Left renal pelvis (tissue), 4 donors: ENCODE results near the gene FBN1. TPM values are rescaled to one million over a fixed set of nuclear protein-coding genes. Genes with fewer than 3 reads are reported as not detected.

Experiments used
- DNase-seq, 4 donors: peaks; one replicate each; pipeline ENCODE4 v3.0.0-alpha.2; 2013; ENCODE audit warnings: low read depth in 4 of 4, low spot score in 3 of 4
- polyA plus RNA-seq, 4 donors: library from polyadenylated mRNA; unstranded; fragments of 120-200 nt; gene quantifications; one replicate each; pipeline ENCODE4 v1.2.1, GENCODE V29; 2013; ENCODE audit not compliant: insufficient read length in 4 of 4

The FBN1 gene
- polyA plus RNA-seq, 4 donors = 67.6 to 462 (median 133) TPM

DNA sequence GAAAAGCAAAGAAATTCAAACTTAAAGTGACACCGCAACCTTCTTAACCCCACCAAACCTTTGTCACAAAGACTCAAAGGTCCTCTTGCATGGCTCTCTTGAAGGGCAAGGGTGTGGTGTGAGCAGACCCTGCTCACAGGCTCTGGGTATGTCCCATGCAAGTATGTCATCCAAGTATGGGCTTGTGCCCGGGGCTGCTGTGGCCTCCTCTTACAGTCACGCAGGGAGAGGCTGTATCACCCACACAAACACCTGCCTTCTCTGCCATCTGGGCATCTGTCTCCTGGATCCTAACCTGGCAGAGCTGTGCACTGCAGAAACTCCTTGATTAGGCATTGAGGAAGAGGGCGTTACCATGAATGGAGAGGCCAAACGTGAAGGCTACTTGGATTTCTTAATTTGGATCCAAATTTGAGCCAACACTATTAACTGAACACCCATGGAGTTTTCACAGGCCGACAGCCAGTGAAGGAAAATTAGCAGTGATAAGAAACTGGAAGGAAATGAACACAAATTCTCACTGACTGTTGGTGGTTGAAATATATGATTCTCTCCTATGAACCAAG lies 167.6 kb downstream of the FBN1 start:
- no peak for DNase-seq

DNA sequence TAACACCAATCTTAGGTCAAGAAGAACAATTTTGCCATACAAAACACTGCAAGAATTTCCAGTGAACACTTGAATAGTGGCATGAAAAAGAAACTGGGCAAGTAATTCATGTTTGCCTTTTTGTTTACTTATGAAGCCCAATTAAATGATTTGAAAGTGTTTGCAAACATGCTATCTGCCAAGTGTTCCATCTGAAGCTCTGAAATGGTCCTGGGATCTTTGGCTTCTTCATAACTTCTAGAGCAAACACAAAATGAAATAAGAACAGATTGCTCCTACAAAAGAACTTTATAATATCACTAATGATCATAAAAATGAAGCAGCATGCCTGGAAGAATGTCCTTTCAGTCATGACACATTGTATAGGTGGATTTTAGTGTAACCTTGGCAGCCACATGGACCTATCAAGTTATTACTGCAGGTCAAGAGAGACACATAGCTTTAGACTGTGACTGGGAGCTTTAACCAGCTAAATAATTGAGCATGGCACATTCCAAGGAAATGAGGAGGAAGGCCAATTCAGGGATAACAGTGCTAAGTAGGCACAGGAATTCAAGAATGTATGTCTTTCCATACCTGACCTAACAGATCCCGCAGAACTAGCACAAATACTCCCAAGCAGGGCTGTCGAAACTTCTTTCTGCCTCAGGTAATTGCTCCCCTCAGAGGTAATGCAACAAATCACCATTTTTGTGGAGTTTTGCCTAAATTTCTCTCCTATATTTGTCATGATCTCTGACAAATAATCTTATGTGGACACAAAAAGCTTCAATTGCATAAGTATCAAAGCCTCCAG lies 169.7 kb downstream of the FBN1 start:
- no peak for DNase-seq

DNA sequence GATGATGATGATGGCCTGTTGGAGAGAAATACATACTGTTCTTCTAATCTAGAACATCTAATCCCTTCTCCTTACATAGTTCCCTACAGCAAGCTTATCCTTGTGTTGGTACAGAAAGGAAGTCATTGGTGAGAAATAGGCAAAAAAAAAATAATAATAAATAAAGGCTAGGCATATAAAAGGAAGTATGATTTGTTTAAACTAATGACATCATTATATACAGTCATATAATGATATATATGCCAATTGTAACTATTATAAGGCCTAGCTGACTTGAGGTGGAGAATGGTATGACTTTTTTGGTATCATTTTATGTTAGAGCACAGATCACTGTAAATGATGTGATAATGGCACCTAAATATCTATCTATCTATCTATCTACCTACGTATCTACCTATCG lies 171.8 kb downstream of the FBN1 start:
- no peak for DNase-seq

DNA sequence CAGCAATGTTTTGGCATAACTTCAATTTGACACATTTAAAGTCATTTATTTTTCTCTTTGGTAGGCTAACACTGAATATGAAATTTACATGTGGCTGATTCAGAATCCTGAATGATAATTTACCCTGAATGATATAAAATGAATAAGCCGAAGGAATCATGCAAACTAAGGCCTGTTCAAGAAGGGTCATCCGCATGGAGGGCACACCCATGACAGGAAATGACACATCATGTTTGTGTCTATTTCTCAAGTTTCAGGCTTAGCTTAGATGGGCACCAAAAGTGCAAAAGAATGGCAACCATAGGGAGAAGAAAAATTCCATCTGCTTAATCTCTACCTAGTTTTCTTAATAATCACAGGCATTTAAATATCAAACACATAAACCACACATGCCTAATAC lies 172.8 kb downstream of the FBN1 start:
- DNase-seq = no peak

DNA sequence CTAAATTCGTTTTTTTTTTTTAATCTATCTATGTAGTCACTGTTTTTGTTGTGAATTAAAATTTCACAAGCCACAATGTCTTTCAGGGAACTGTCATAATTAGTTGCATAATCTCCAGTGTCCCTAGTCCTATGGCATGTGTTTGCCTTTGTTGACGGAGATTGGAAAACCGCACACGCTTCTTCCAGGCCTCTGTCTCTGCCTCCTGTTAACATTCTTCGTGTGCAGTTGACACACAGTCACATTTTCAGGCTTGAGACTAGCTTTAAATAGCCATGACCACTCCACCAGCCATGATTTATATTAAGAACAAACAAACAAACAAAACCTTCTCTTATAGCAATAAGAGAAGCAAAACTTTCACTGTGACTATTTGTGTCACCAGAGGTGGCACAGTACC lies 174.4 kb downstream of the FBN1 start:
- no peak for DNase-seq

DNA sequence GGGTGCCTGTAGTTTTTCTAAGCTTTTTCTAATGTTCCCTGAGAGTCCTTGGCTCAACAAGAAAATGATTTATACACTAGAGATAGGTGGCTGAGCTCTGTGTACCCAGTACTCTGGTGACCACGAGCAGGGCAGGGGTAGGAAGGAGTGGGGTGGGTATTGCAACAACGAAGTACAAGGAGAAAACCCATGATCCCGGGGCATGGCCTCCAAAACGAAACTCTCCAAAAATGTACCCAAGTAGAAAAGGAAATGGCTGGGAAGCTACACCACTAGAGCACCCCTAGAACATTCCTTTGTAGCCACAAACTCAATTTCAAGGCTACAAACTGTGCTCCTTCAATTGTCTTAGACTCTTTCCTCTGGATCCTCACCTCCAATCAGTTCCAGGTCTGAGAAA lies 175.4 kb downstream of the FBN1 start:
- DNase-seq = no peak

DNA sequence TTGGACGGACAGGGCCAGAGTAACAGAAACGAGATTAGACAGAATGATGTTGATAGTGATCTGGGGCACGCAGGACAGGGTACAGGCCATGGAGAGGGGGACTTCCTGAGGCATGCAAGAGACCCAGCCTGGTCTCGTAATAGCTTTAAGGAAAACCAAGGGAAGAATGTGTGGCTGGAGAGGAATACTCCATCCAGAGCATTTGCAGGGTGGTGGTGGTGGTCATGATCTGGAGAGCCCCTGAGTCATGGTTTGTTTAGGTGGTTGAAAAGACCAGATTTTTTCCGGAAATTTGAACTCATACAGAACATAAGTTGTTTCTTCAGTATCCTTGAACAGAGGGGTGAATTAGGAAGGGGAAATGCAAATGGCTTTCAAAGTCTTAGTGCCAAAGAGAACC lies 175.8 kb downstream of the FBN1 start:
- no peak for DNase-seq

DNA sequence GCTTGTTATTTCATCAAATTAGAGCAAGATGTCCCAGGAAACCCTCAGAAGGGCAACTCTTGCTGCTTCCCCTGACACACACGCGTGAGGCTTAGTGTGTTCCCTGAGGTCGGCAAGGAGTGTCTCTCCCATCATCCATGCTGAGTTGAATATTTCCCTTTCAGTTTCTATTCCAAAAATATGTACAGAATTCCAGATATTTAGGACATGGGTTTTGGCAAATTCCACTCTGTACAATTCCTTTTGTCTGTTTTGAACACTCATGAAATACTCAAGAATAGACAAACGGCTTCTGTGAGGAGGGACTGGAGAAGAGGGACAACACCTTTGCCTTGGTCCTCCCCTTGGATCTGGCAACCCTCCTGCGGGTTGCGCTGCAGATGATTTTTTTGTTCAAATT lies 176.2 kb downstream of the FBN1 start:
- no peak for DNase-seq

DNA sequence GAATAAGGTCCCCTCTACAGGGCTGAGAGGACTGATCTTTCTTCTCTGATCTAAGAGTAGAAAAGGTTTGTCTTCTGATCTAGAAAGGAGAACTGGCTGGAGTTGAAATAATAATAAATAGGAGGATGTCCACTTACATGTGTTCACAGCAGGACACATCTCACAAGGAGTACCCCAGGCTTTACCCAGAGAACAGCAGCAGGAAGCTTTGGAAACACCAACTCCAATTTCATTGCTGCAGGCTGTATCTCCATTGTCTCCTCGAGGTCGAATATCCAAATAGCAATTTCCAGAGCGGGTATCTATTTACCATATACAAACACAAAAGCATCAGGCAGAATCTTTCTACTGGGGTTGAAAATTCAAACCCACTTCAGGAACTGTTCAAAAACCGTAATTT lies 177.7 kb downstream of the FBN1 start:
- no peak for DNase-seq

DNA sequence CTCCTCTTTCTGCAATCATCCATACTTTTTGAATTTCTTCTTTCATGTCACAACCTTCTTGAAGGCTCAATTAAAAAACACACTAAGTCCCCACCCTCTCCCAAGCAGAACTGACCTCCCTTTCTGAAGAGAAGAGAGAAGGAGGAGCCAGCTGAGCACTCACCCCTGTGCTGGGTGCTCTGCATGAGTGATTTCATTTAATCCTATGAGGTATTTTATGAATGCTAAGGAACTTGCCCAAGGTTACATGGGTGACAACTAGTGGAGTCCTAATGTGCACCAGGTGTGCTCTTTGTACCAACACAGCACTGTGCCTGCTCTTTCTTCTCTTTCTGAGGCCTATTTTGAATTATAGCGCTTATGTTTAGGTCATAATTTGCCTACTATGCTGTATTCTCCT lies 178.7 kb downstream of the FBN1 start:
- DNase-seq = no peak

DNA sequence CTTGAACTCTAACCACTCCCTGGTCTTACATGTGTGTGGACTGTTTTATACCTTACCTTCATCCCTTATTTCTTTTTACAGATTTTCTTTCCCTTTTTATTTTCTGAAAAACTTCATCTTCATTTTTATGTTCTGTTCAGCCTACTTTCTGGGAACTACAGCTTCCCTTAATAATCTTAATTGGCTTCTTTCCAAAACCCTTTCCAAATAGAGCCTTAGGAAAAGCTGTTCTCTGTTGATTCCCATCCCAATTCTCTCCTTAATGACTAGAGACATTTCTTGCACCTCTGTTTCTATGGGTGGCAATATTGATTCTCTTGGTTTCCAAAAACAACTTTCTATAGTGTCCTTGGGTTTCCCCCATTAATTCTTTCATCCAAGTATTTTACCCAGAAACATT lies 179.4 kb downstream of the FBN1 start:
- DNase-seq = no peak

DNA sequence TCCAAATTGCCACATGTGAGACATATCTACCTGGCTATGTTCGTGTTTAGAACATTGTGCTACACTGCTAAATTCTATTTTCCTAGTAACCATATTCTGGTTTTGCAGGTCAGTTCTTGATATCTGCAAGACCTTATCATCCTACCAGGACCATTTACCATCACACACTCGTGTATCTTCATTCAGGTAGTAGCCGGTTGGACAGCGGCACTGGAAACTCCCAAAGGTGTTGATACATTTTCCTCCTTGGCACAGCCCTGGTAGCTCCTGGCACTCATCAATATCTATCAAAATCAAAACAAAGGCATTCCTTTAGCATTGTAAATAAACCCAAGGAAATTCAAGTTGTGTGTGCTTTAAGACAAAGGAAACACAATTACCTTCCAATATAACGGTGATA lies 180.1 kb downstream of the FBN1 start:
- DNase-seq = no peak

DNA sequence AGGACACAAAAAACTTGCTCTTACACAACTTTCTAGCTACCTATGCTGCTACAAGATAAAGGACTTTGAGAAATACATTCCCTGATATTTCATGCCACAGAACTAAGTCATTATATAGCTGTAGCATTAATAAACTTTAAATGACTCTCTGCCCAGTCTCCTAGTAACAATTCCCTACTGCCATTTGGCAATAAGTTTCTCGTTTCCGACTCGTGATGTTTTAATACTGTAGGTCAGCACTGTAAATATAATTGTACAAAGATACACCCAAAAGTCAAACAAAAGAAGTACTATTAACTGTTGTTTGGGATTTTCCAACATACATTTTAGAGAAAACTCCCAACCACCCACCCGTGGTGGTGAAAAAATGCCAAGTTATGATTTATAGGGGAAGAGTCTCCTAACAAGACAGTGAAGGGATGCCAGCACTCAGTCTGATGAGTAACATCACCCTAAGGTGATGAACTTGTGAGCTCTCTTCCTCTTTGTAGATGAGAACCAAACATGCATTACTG lies 182.1 kb downstream of the FBN1 start:
- no peak for DNase-seq

DNA sequence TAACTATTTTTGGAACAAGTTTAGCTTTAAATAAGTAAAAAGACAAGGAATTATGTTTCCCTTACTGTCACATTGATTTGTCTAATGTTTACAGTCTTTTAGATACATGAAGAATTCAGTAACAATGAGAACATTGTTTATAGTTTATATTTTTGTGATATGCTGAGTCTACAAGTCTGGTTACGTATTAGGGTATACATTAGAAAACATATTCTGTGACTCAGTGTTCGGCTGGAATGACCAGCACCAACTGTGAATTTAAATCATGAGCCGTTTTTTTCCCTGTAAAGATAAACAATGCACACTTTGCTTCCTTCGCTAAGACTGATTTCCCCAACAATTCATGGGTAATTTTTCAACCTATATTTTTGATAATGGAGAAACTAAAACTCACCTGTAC lies 182.8 kb downstream of the FBN1 start:
- no peak for DNase-seq

DNA sequence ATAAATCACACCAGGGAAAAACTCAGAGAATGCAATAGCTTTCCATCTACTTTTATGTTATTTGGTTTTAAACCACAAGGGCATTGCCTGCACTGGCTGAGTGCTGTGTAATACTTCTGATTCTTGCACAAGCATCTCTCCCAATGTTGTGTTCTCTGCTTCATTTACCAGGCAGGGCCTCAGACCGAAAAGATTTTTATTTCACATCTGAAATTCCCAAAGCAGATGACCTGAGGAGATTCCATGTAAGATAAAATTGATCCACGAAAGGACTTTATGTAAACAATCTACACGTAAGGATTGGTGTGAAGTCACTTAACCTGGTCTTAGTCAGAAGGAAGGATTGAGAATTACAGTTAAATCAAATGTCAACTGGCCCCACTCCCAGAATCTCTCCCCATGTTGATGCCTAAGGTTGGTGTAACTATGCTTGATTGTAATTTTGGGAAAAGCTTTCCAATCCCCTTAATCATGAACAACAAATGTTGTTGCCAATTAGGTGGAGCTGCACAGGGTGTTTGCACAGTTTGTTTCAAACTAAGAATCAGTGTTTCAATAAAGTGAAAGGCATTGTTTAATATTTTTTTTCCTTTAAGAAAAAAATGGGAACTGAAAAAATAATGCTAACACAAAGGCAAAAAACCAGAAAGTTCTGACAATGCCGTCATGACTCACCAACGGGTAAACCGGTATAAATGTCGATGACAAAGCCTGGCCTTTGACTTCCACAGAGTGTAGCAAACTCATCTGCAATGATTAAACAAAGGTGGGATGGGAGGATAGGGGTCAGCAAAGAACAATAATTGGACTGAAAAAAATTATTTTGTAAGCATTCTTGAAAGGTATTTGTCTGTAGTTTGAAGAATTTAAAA lies 185.7 kb downstream of the FBN1 start:
- no peak for DNase-seq

DNA sequence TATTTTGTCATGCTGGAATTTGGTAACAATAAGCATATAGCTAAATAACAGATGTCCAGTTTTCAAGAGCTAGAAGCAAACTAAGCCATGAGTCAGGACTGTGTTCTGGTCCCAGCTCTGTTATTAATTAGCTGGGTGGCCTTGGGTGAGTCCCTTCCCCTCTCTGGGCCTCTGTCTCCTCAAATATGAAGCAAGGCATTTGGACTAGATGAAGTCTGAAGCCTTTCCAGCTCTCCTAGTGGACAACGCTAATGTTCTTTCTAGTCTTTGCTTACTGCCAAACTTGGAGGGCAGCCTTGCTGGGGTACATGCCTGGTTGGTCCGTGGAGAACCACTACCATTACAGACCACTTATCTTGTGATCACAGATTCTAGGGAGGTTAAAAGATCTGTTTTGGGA lies 186.6 kb downstream of the FBN1 start:
- no peak for DNase-seq

DNA sequence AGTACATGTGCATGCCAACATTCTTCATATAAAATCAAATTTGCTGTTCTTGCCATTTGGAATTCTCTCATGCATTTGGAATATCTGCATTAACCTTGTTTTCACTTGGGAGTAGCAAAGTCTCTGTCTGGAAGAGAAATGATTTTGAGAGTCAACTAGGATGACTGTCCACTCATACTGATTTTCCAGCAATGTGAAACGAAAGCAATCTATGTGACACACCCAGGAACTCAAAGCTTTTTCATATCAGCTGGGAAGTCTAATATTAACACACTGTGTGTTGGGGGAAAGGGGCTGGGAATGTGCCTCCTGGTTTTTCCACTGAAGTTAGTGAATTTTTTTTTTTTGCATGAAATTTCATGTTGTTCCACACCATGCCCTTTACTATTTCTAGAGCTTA lies 189.4 kb downstream of the FBN1 start:
- DNase-seq = no peak

DNA sequence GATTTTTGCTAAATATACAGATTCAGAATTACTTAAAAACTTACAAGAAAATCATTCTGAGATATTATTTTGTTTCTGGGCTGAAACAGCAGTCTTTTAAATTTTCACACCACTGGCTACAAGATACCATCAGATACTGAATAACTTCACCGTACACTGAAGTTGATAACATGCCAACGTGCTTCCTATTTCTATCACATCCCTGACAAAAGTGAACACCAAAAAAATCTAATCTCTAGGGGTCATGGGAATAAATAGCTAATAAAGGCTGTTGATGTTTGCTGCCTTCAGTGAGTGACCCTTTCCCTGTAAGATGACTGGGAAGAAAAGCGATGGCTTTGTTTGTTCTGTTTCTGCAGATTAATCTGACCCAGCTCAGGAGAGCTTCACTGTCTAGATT lies 193.8 kb downstream of the FBN1 start:
- no peak for DNase-seq

DNA sequence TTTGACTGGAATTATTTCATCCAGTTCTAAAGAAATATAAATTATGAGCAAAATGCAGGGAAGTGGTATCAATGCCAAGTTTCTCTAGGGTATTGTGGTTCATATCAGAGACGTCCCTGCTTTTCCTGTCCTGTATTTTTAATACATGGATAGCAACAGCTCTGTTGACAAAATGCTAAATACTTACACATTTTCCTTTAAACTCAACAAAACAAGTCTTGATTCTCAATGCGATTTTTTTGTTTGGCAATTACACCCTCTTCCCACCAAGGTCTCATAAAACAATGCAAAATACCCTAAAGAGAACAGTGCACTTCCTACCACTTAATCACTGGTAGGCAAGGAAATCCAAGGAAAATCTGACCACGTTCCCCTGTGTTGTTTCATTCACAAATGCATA lies 194.3 kb downstream of the FBN1 start:
- no peak for DNase-seq

DNA sequence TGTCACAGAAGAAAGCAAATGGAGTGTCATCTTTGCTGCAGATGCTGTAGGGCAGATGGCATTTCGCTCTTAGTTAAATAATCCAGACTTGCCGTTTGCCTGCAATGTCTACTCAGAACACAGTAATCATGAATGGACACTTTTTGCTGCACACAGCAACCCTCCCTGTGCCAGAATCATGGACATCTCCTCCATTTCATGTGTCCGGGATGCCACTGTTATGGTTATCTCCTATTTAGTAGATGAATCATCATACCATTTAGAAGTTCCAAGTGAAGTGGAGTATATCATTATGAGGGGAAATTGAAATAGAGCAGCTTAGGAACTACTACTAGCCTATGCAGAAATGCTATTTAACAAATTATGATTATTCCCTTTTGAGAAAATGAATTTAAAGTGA lies 195.8 kb downstream of the FBN1 start:
- no peak for DNase-seq

DNA sequence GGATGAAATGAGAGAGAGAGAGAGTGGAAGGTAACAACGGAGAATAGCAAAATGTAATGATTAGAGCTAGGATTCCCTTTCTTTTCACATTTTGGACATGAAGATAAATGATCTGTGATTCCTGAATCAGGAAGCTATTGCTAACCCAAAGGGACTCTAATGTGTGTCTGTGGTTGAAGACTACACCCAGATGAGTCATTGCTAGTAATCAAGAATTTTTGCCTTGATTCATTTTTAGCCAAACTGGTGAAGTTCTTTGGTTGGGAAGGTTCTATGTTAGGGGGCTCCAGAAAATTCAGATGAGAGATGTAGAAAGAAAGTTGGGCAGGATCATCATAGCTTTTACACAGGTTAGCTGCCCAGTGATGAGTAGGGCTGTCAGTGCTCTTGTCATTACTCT lies 197.9 kb downstream of the FBN1 start:
- no peak for DNase-seq

DNA sequence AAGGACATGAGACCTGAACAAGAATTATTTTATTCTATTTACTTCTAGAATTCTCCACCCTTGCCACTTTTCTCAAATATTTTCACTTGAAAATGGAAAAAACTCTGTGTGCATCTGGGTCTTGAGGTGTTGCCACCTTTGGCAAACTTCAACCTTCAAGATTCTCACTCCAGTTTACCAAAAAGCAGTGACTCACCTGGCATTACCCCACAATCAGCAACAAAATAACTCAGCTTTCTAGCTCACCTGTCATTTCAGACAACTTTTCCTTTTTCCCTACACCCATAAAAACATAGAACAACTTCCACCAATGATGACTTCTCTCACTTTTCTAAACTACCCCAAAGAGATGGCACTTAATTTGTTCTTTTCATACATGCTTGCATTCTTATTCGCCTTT lies 198.5 kb downstream of the FBN1 start:
- no peak for DNase-seq
